ENCODE measurements around the gene BHLHE41.

- no peak for TF ChIP-seq EZH2 (IDR thresholded peaks at IDR 0.05)
- no peak for TF ChIP-seq CTCF (IDR thresholded peaks at IDR 0.05)
- TF ChIP-seq EZH2phosphoT487 (IDR thresholded peaks at IDR 0.05) = no peak
Observed at GRCh38 chr12:26172946-26173552, 48.2 kb upstream of the BHLHE41 start.
